MCF 10A (cell line): ENCODE results near the gene SMC1B. TPM values are rescaled to one million over a fixed set of nuclear protein-coding genes. Genes with fewer than 3 reads are reported as not detected.

Experiments
- BruUV-seq: library from RNA; stranded (reverse); fragments of 400-500 nt; replicated peaks from 2 replicates; lab custom pipeline; 2021; lab: Mats Ljungman, UMichigan
- CTCF ChIA-PET: fragments of 300-600 bp; sonication (Branson Sonifier 250); formaldehyde crosslinking; extraction: SDS; loops from one replicate; lab custom pipeline; 2021; ENCODE audit warnings: antibody characterized with exemption, inconsistent platforms; lab: Yijun Ruan, JAX
- POLR2A ChIA-PET: fragments of 300-600, 350-650 bp; sonication (Branson Sonifier 250); formaldehyde crosslinking; extraction: SDS; loops from one replicate; lab custom pipeline; 2020; ENCODE audit warnings: antibody characterized with exemption, inconsistent platforms; lab: Yijun Ruan, JAX
- DNase-seq: peaks from one replicate; pipeline ENCODE4 v3.0.0-alpha.2; 2018; ENCODE audit not compliant: unreplicated experiment
- H3K27ac Mint-ChIP-seq: one replicate; pipeline ENCODE4 v1.8.0; 2022; ENCODE audit warnings: mild to moderate bottlenecking, low read depth, mixed read lengths; ENCODE audit not compliant: unreplicated experiment
- H3K27me3 Mint-ChIP-seq: one replicate; pipeline ENCODE4 v1.8.0; 2022; ENCODE audit warnings: mixed read lengths; ENCODE audit not compliant: insufficient read depth, unreplicated experiment
- H3K36me3 Mint-ChIP-seq: one replicate; pipeline ENCODE4 v1.8.0; 2022; ENCODE audit warnings: mild to moderate bottlenecking, moderate library complexity, mixed read lengths; ENCODE audit not compliant: insufficient read depth, unreplicated experiment
- H3K4me1 Mint-ChIP-seq: one replicate; pipeline ENCODE4 v1.8.0; 2022; ENCODE audit warnings: mixed read lengths; ENCODE audit not compliant: insufficient read depth, unreplicated experiment
- H3K4me3 Mint-ChIP-seq: one replicate; pipeline ENCODE4 v1.8.0; 2022; ENCODE audit warnings: mild to moderate bottlenecking, moderate library complexity, mixed read lengths; ENCODE audit not compliant: unreplicated experiment
- H3K9me3 Mint-ChIP-seq: one replicate; pipeline ENCODE4 v1.8.0; 2022; ENCODE audit warnings: mixed read lengths; ENCODE audit not compliant: unreplicated experiment
- CTCF ChIP-seq: fragments of 200-600 bp; IDR thresholded peaks from one replicate; pipeline ENCODE4 v1.8.0; 2022; ENCODE audit warnings: antibody characterized with exemption, mild to moderate bottlenecking; ENCODE audit not compliant: unreplicated experiment
- intact Hi-C: fragments of 100-400 bp; cut with micrococcal nuclease; formaldehyde crosslinking; loops from 2 replicates; pipeline ENCODE4 v1.14.1; 2022
- total RNA-seq: library from RNA; stranded (reverse); gene quantifications from 2 replicates; pipeline ENCODE4 v1.2.3, GENCODE V29; 2022

The SMC1B gene
- total RNA-seq, 1 experiment from 2014 or later, result not detected

GRCh38 chr22:45309422-45310227 lies 103.8 kb downstream of the SMC1B start, which contains the start of gene FAM118A:
TSS of gene FAM118A (plus strand) at chr22:45309934. CDS start at chr22:45322380, 12,446 bp downstream.
- peak within 1 kb of the TSS; percentile 85 for H3K27ac Mint-ChIP-seq
- BruUV-seq, result TSS peak; percentile 20
- no peaks in the 10 kb centered on the region for H3K27me3 Mint-ChIP-seq
- no peak for TF ChIP-seq CTCF
- POLR2A ChIA-PET, result interaction anchor here (1.5 to 2.7 kb wide), 2 partner anchors 14 to 19 kb away, joined by 4 to 16 read pairs; no protein-coding TSS in a partner anchor
- intact Hi-C loops, result no loop called here
- H3K9me3 Mint-ChIP-seq, result no peaks in the 10 kb centered on the region
- CTCF ChIA-PET, result no interaction called here
- peak within 1 kb of the TSS; percentile 81 for H3K4me3 Mint-ChIP-seq
- H3K4me1 Mint-ChIP-seq, result peaks cover 19% of the 10 kb centered on the region
- DNase-seq, result peak; percentile 92
- no peaks in the 10 kb centered on the region for H3K36me3 Mint-ChIP-seq

GRCh38 chr22:45308957-45309421 lies 104.4 kb downstream of the SMC1B start:
- intact Hi-C loops, result no loop called here
- BruUV-seq, result TSS peak; percentile 68
- no peak for DNase-seq
- Mint-ChIP-seq H3K4me1 (peaks cover 19% of the 10 kb centered on the region), H3K27me3 (no peaks in the 10 kb centered on the region), H3K4me3 (peak overlapping the region; percentile 81), H3K9me3 (no peaks in the 10 kb centered on the region), H3K36me3 (no peaks in the 10 kb centered on the region), H3K27ac (peak overlapping the region; percentile 75)
- CTCF ChIA-PET, result interaction anchor here (0.7 kb wide), 2 partner anchors 36 to 127 kb away, joined by 3 read pairs; no protein-coding TSS in a partner anchor
- POLR2A ChIA-PET, result interaction anchor here (1.0 to 1.5 kb wide), 2 partner anchors 10 to 18 kb away, joined by 4 read pairs; no protein-coding TSS in a partner anchor
- no peak for TF ChIP-seq CTCF

- ChIA-PET POLR2A (interaction anchor here (0.6 to 1.5 kb wide), 3 partner anchors 9 to 733 kb away, joined by 3 to 4 read pairs (median 4); no protein-coding TSS in a partner anchor), CTCF (interaction anchor here (0.6 to 0.7 kb wide), 3 partner anchors 9 to 128 kb away, joined by 3 to 4 read pairs (median 3); no protein-coding TSS in a partner anchor)
- intact Hi-C loops, result no loop called here
- Mint-ChIP-seq H3K36me3 (no peaks in the 10 kb centered on the region), H3K27ac (peak overlapping the region; percentile 75), H3K4me3 (peak overlapping the region; percentile 81), H3K27me3 (no peaks in the 10 kb centered on the region), H3K9me3 (no peaks in the 10 kb centered on the region), H3K4me1 (peaks cover 19% of the 10 kb centered on the region)
- no peak for TF ChIP-seq CTCF
- no peak for DNase-seq
- no TSS peak for BruUV-seq
These were observed 104.9 kb downstream of the SMC1B start for GRCh38 chr22:45308391-45308956.

GRCh38 chr22:45306139-45306538 lies 107.3 kb downstream of the SMC1B start:
- H3K27me3 Mint-ChIP-seq, result no peaks in the 10 kb centered on the region
- BruUV-seq, result no TSS peak
- POLR2A ChIA-PET, result interaction anchor here (0.6 to 1.3 kb wide), 2 partner anchors 15 to 1527 kb away, joined by 3 to 4 read pairs; no protein-coding TSS in a partner anchor

More at GRCh38 chr22:45306139-45306538, 107.3 kb downstream of the SMC1B start:
- no peak for TF ChIP-seq CTCF
- intact Hi-C loops, result no loop called here
- DNase-seq, result no peak
- Mint-ChIP-seq H3K36me3 (no peaks in the 10 kb centered on the region), H3K9me3 (no peaks in the 10 kb centered on the region), H3K27ac (no peak overlapping the region), H3K4me1 (peaks cover 17% of the 10 kb centered on the region), H3K4me3 (no peak overlapping the region)
- CTCF ChIA-PET, result no interaction called here
